ENCODE measurements around the gene MAPK4.
A peak's percentile ranks its signal among the peaks of the same experiment; 100 is the strongest.
"Not testable (repeated sequence)": the region's sequence is repeated elsewhere in the genome, so short reads cannot be mapped to it uniquely, and the experiment has no call there.

The MAPK4 gene

GRCh38 chr18:50559752-50560680 is at the start of gene MAPK4:
Gene MAPK4 (plus strand): TSS chr18:50560087. CDS start chr18:50663959, 103,872 bp downstream.
- DNase-seq (ENCODE audit: low read depth in 3 of 3) = peak in 1 of 3 experiments; percentile 26

DNA sequence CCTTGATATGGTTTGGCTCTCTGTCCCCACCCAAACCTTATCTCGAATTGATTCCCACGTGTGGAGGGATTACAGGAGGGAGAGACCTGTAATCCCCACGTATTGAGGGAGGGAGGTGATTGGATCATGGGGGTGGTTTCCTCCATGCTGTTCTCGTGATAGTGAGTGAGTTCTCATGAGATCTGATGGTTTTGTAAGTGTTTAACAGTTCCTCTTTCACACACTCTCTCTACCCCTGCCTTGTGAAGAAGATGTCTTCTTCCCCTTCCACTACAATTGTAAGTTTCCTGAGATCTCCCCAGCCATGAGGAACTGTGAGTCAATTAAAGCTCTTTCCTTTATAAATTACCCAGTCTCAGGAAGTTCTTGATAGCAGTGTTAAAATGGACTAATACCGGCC is 42.6 kb upstream of the MAPK4 start:
- DNase-seq (ENCODE audit: low read depth in 3 of 3) = not testable (repeated sequence)

DNA sequence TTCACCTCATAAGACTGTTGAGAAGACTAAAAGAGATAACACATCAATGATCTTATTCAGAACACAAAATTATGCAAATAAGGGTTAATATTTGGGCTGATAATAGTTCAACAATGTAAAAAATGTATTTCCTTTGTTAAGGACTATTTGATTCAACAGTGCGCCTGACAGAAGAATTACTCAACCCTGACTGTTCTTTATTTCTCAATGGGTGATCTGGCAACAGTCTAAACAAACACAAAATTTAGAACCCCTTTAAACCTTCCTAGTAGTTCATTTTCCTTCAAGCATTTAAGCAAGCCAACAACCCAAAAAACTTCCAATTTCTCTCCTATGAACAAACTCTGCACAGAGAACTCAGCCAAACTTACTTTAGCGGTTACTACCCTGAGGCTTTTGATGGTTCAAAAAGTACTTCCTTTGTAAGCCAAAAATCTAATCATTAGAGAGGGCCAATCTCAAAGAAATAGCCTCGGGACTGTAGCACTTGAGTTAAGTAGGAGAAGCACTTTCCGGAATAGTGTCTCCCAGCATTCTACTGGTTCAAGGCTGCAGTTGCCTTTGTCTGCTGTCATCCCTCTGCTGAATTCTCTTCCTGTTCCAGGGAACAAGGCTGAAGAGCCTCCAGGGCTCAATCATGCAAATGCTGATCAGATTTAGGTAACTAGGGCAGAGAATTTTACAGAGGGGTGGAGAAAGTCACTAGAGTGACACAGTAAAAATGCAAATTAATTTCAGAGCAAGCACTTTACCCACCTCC is 40.9 kb upstream of the MAPK4 start:
- no peak for DNase-seq (ENCODE audit: low read depth in 3 of 3)

- DNase-seq (ENCODE audit: low read depth in 3 of 3) = no peak
Measured at GRCh38 chr18:50523165-50523564, 36.7 kb upstream of the MAPK4 start.

GRCh38 chr18:50527636-50528307 is 32.1 kb upstream of the MAPK4 start:
- no peak for DNase-seq (ENCODE audit: low read depth in 3 of 3)

DNA sequence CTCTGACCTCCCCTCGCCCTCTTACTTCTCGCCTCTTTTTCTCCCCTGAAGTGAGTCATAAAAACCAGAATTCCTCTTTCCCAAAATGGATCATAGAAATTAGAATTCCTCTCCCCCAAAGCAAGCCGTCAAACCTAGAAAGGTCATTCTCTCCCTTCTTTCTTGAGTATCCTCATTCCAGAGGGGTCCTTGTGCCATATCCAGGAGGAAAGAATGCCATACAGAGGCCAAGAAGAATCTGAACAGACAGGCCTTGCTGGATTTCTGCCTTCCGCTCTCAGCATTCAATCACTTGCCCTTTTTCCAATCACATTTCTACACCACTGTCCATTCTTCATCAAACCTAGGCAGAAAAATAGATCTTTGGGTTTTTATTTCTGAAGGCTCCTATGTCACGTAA is 31.1 kb upstream of the MAPK4 start:
- no peak for DNase-seq (ENCODE audit: low read depth in 3 of 3)

- DNase-seq (ENCODE audit: low read depth in 3 of 3) = not testable (repeated sequence)
Measured at GRCh38 chr18:50533822-50534221, 26.1 kb upstream of the MAPK4 start.

- DNase-seq (ENCODE audit: low read depth in 3 of 3) = not testable (repeated sequence)
Measured at GRCh38 chr18:50544476-50544875, 15.4 kb upstream of the MAPK4 start.

DNA sequence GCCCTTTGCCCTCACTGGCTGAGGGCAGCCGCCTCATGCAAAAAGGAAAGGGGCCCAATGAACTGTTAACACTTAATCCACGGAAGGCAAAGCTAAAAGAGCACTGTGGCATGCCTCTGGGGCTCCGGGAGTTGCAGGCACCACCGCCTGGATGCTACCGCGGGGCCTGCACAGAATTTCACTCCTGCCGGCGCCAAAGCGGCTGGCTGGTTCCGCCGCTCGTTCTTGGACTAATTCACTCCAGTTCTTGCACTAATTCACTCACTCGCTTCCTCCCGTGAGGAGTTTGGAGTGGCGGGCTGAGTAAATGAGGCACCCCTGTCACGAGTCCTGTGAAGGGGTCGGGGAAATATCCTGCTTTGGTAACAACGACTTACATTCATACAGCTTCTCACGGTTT is 14.0 kb upstream of the MAPK4 start:
- DNase-seq (ENCODE audit: low read depth in 3 of 3) = no peak

DNA sequence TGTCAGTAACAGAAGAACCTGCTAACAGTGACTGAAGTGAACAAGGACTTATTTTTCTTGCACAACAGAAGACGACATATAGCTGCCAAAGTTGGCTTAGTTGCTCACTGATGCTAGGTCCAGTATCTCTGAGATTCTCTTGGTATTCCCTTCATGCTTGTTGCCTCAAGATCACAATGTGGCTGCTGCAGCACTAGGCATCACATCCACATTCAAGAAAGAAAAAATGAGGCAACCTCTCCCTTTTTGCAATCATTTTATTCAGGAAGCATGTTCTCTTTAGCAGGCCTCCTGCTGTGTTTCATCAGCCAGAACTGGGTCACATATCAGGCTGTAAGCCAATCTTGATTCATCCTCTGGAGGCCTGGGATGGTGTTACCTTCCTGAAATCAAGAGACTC is 11.7 kb upstream of the MAPK4 start:
- DNase-seq (ENCODE audit: low read depth in 3 of 3) = no peak

GRCh38 chr18:50551651-50552050 is 8.2 kb upstream of the MAPK4 start:
- DNase-seq (ENCODE audit: low read depth in 3 of 3) = not testable (repeated sequence)

DNA sequence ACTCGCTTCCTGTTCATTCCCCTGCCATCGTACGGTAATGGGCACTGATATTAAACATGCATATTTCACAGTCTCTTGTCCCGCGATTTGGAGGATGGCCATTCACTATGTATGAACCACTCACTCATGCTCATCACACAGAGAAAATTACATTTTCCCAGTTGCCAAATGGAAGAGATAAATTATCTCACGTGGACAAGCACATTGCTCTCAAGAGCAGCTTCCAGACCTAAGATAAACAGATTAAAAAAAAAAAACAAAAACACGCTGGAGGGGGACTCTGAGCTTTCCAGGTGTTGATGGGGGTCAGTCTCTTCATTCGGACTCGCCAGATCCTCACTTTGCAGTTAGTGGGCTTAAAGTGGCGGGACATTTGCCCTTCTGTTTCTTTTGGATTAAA is 1.7 kb upstream of the MAPK4 start:
- no peak for DNase-seq (ENCODE audit: low read depth in 3 of 3)

DNA sequence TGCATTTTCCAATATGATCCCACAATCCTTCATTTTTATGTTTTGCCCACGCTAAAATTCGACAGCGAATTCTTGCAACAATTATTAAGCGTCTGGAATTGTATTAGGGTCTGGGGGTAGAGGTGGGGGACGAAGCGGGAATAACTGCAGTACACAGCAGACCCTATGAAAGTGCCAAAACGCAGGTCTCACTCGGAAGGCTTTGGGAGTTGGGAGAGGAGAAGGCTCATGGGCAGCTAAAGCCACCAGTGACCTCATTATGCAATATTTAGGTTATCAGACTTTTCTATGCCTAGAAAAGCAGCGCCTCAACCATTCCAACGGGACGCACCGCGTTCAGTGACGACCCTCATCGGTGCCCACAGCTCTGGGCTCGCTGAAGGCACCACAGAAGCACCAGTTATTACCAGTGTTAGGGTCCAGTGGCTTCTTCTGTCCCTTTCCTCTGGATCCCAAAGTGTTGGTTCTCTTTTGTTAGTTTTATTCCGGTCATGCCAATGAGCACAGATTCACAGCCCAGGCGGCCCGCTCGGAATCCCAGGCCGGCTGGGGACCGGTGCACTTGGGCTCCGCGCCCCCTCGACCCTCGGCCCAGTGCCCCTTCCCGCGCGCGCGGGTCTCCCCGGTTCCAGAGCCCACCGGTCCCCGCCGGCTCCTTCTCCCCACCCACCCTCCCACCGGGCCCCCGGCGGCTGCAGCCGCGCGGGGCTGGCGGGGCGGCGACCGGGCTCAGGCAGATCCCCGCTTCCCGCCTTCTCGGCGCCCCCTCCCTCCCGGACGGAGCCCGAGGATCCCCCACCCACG is 737 bp upstream of the MAPK4 start:
- DNase-seq (ENCODE audit: low read depth in 3 of 3) = no peak

DNA sequence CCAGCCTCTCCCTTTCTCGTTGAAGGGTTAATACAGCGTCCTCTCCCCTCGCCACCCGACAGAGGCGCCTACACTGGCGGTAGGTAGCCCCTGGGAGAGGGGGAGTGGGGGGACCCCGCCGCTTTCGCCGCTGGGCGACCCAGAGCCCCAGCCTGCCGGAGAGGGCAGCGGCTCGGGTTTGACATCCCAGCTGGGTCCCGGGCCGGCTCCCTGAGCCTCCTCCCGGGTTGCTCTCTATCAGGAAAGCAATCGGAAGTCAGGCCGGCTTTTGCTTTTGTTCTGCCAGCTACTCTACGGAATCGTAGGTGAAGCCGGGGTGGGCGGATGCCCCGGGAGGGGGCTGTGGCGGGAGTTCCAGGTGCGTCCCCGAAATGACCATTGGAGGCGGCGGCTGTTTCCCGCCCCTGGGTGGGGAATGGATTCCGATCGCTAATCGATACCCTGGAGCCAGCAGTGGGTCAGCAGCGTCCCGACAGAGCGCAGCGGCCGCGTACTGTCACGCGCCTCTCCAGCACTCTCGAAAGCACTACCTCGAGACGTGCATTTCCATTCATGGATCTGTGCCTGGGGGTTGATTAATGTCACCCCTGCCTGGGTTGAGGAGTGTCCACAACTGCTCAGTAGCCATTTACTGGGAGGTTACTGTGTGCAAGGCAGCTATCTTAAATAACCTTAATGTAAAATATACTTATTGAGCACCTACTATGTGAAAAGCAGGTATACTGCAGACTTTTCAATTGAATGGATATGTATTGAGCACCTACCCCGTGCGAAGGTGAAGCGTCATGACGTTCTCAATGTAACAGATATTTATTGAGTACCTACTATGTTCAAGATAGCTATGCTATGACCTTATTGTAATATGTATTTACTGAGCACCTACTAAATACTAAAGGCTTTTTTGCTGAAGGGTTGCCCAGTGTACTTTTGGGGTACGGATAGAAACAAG is 1.1 kb downstream of the MAPK4 start:
- no peak for DNase-seq (ENCODE audit: low read depth in 3 of 3)

- DNase-seq (ENCODE audit: low read depth in 3 of 3) = not testable (repeated sequence)
Measured at GRCh38 chr18:50562258-50562657, 2.4 kb downstream of the MAPK4 start.

- DNase-seq (ENCODE audit: low read depth in 3 of 3) = no peak
Measured at GRCh38 chr18:50562686-50563085, 2.8 kb downstream of the MAPK4 start.

- DNase-seq (ENCODE audit: low read depth in 3 of 3) = no peak
Measured at GRCh38 chr18:50563376-50563775, 3.5 kb downstream of the MAPK4 start.

DNA sequence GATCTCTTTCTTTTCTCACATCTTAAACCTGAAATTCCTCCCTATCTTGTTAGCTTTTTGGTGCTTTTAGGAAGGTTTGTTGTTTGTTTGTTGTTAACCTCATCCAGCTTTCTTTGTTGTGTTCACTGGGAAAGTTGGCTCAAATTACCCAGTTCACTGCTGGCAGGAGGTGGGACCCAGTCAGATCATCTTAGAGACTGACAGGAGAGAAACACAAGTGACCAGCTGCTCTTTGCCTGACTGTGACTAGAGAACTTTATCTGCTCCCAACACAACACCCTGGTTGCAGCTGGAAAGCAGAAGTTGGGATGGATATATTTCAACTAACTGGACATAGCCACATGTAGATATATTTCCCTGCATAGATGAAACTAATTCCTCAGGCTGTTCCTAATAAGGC is 10.0 kb downstream of the MAPK4 start:
- no peak for DNase-seq (ENCODE audit: low read depth in 3 of 3)

GRCh38 chr18:50571606-50572005 is 11.7 kb downstream of the MAPK4 start:
- DNase-seq (ENCODE audit: low read depth in 3 of 3) = no peak

DNA sequence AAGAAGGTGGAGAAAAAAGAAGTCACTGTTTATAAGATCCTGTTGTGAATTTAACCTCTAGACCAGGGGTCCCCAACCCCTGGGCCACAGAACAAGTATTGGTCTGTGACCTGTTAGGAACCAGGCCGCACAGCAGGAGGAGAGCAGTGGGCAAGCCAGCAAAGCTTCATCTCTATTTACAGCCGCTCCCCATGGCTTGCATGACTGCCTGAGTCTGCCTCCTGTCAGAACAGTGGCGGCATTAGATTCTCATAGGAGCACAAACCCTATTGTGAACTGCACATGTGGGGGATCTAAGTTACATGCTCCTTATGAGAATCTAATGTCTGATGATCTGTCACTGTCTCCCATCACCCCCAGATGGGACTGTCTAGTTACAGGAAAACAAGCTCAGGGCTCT is 13.3 kb downstream of the MAPK4 start:
- DNase-seq (ENCODE audit: low read depth in 3 of 3) = not testable (repeated sequence)
